Mononuclear cell (primary cell): ENCODE results near the gene AHSP. TPM values are rescaled to one million over a fixed set of nuclear protein-coding genes. Genes with fewer than 3 reads are reported as not detected.
"Not testable (repeated sequence)": the region's sequence is repeated elsewhere in the genome, so short reads cannot be mapped to it uniquely, and the experiment has no call there.

Experiments used
- H3K27me3 ChIP-seq: 2 replicates; pipeline ENCODE4 v1.6.0; 2011; ENCODE audit warnings: low read length, control low read depth; ENCODE audit not compliant: insufficient read depth
- H3K4me1 ChIP-seq: 2 replicates; pipeline ENCODE4 v1.5.1; 2011; ENCODE audit warnings: mild to moderate bottlenecking, low read length, control low read depth; ENCODE audit not compliant: insufficient read depth
- H3K4me3 ChIP-seq: 2 replicates; pipeline ENCODE4 v1.5.1; 2011; ENCODE audit warnings: mild to moderate bottlenecking, low read length, moderate library complexity
- H3K9me3 ChIP-seq: 2 replicates; pipeline ENCODE4 v1.5.1; 2011; ENCODE audit warnings: low read depth, mild to moderate bottlenecking, control low read depth, low read length
- total RNA-seq: library from RNA; depleted of rRNA; stranded (reverse); fragments of >200 nt; gene quantifications from one replicate; pipeline ENCODE4 v1.2.3, GENCODE V29; 2012

Gene AHSP
- total RNA-seq, 1 donor = 0.52 TPM

DNA sequence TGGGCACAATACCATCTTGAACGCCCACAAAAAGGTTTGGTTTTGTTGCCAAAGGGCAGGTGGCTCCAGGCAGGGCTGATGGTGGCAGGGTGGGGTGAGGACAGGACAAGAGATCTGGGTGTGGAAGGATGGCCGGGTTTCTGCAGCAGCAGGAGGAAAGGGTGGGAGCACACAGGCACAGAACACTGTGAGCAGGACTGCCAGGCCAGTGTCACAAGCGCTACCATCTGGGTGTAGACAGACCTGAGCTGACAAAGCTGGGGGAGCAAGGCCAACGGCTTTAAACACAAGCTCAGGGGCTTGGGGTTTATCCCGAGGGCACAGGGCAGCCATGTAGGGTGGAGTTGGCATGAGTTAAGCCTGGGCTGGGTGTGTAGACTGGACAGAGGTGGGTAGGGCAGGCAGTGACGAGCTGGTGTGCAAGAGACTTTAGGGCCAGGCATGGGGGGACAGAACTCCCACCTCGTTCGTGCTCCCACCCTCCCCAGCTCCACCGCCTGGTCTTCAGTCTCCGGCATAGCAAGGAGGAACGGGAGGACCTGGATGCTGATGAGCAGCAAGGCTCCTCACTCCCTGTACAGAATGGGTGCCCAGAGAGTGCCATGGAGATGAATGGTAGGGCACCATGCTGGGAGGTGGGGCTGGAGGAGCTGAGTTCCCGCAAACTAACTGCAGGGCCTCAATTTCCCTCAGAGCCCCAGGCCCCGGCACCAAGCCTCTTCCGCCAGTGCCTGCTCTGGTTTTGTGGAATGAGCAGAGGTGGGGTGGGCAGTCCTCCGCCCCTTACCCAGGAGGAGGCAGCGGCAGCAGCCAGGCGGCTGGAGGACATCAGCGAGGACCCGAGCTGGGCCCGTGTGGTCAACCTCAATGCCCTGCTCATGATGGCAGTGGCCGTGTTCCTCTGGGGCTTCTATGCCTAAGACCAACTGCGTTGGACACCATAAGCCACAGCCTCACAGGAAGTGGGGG lies 37.8 kb upstream of the AHSP start:
- Histone ChIP-seq H3K9me3 (no peaks in the 10 kb centered on the region), H3K27me3 (no peaks in the 10 kb centered on the region), H3K4me3 (no peak overlapping the region), H3K4me1 (peaks cover 20% of the 10 kb centered on the region)

- peaks cover 16% of the 10 kb centered on the region for H3K4me1 ChIP-seq
Observed at GRCh38 chr16:31491778-31492418, 35.8 kb upstream of the AHSP start.

GRCh38 chr16:31493506-31494125 lies 34.1 kb upstream of the AHSP start:
- Histone ChIP-seq H3K4me3 (no peak overlapping the region), H3K27me3 (no peaks in the 10 kb centered on the region), H3K4me1 (no peaks in the 10 kb centered on the region), H3K9me3 (no peaks in the 10 kb centered on the region)

More at GRCh38 chr16:31491778-31492418, 35.8 kb upstream of the AHSP start:
- H3K27me3 ChIP-seq = no peaks in the 10 kb centered on the region
- H3K4me3 ChIP-seq = no peak overlapping the region
- H3K9me3 ChIP-seq = no peaks in the 10 kb centered on the region

DNA sequence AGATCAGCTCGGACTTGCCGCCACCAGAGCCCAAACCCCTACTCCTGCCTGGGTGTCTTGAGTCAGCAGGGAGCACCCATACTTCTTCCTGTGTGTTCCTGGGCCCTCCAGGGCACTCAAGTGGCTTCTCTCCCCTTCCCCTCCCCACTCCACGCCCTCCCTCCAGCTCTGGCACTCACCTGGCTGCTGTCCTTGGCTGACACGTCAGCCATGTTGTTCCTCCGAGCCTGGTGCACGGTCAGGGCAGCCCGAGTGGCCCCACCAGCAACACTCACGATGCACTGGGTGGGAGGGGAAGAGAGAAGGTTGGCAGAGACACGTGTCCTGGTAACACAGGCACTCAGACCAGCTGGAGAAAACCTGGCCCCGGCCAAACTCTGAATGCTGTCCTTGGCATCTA lies 31.0 kb upstream of the AHSP start:
- Histone ChIP-seq H3K4me1 (no peaks in the 10 kb centered on the region), H3K9me3 (no peaks in the 10 kb centered on the region), H3K27me3 (no peaks in the 10 kb centered on the region), H3K4me3 (no peak overlapping the region)

- H3K4me1 ChIP-seq = no peaks in the 10 kb centered on the region
- H3K4me3 ChIP-seq = no peak overlapping the region
- no peaks in the 10 kb centered on the region for H3K27me3 ChIP-seq
- H3K9me3 ChIP-seq = no peaks in the 10 kb centered on the region
Observed at GRCh38 chr16:31498493-31498892, 29.2 kb upstream of the AHSP start.

GRCh38 chr16:31499928-31500327 lies 27.8 kb upstream of the AHSP start:
- Histone ChIP-seq H3K4me1 (no peaks in the 10 kb centered on the region), H3K9me3 (no peaks in the 10 kb centered on the region), H3K27me3 (no peaks in the 10 kb centered on the region), H3K4me3 (no peak overlapping the region)

DNA sequence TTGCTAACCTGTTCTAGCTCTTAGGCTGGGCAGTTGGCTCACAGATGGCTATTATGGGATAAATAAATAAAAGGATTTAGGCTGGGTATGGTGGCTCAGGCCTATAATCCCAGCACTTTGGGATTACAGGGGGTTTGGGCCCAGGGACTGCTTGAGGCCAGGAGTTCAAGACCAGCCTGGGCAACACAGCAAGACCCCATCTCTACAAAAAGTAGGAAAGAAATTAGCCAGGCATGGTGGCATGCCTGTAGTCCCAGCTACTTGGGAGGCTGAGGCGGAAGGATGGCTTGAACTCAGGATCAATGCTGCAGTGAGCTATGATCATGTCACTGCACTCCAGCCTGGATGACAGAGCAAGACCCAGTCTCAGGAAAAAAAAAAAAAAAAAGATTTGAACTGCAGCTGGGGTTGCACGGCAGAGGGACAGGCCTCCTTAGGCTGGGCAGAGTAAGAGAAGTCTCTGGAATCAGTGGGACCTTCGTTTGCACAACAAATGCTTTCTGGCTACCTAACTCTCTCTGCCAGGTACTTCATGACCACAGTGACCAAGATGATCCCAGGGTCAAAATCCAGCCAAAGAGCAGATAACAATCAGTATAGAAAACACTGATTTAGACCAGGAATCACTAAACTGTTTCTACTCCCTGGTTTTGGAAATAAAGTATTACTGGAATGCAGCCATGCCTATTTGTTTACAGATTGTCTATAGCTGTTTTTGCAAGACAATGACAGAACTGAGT lies 26.3 kb upstream of the AHSP start:
- H3K27me3 ChIP-seq = no peaks in the 10 kb centered on the region
- H3K4me3 ChIP-seq = no peak overlapping the region
- H3K9me3 ChIP-seq = no peaks in the 10 kb centered on the region
- H3K4me1 ChIP-seq = peaks cover 11% of the 10 kb centered on the region

DNA sequence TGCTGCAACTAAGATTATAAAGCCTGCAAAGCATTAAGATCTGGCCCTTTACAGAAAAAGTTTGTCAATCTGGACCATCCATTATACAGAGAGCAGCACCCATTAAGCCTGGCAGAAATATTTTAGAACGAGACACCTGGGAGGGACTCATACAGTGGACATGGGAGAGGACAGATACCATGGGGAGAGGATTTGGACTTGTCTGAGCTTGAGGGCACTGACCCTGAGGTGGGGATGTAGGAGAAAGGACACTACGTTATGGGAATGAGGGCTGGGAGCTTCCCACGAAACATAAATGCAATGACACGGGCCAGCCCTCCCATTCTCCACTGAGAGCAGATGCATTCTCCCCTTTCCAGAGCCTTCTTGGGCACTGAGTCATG lies 25.7 kb upstream of the AHSP start:
- no peak overlapping the region for H3K4me3 ChIP-seq
- no peaks in the 10 kb centered on the region for H3K27me3 ChIP-seq
- no peaks in the 10 kb centered on the region for H3K9me3 ChIP-seq
- peaks cover 17% of the 10 kb centered on the region for H3K4me1 ChIP-seq

GRCh38 chr16:31502981-31503380 lies 24.7 kb upstream of the AHSP start:
- peaks cover 25% of the 10 kb centered on the region for H3K4me1 ChIP-seq
- H3K4me3 ChIP-seq = no peak overlapping the region
- H3K27me3 ChIP-seq = no peaks in the 10 kb centered on the region
- H3K9me3 ChIP-seq = no peaks in the 10 kb centered on the region

DNA sequence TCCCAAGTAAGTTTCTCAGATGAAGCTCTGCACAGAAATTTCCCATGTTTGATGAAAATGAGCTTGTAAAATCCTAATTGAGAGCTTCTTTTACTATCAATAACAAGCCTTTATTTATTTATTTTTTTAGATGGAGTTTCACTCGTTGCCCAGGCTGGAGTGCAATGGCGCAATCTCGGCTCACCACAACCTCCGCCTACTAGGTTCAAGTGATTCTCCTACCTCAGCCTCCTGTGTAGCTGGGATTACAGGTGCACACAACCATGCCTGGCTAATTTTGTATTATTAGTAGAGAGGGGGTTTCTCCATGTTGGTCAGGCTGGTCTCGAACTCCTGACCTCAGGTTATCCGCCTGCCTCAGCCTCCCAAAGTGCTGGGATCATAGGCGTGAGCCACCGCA lies 24.1 kb upstream of the AHSP start:
- H3K27me3 ChIP-seq, H3K4me3 ChIP-seq, H3K9me3 ChIP-seq: not testable (repeated sequence)
- peaks cover 26% of the 10 kb centered on the region for H3K4me1 ChIP-seq

DNA sequence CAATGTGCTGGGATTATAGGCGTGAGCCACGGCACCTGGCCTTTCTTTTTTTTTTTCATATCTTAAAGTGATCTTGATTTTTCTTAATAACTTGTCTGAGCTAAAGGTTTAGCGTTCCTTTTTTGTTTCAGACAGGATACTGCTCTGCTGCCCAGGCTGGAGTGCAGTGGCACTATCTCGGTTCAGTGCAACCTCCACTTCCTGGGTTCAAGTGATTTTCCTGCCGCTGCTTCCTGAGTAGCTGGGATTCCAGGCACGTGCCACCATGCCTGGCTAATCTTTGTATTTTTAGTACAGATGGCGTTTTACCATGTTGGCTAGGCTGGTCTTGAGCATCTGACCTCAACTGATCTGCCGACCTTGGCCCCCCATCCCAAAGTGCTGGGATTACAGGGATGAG lies 23.5 kb upstream of the AHSP start:
- Histone ChIP-seq H3K4me3 (no peak overlapping the region), H3K9me3 (no peaks in the 10 kb centered on the region), H3K27me3 (no peaks in the 10 kb centered on the region), H3K4me1 (peaks cover 32% of the 10 kb centered on the region)

- H3K4me3 ChIP-seq = no peak overlapping the region
- no peaks in the 10 kb centered on the region for H3K9me3 ChIP-seq
- peaks cover 37% of the 10 kb centered on the region for H3K4me1 ChIP-seq
- H3K27me3 ChIP-seq = no peaks in the 10 kb centered on the region
Observed at GRCh38 chr16:31505483-31505882, 22.2 kb upstream of the AHSP start.

DNA sequence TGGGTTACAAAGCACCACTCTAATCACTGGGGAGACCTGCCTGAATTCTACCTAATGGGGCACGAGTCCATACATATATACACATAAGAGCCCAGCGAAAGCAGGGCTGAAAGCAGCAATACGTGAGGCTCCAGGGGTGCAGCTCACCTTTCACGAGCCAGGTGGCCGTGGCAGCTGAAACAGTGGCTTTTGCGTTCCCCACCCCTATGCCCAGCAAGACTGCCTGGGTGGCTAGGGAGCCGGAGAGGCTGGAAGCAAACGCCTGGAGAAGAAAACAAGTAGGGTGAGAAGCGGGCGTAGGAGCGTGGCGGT lies 20.1 kb upstream of the AHSP start:
- Histone ChIP-seq H3K4me3 (peak overlapping the region; percentile 84), H3K4me1 (peaks cover 37% of the 10 kb centered on the region), H3K9me3 (no peaks in the 10 kb centered on the region), H3K27me3 (no peaks in the 10 kb centered on the region)

DNA sequence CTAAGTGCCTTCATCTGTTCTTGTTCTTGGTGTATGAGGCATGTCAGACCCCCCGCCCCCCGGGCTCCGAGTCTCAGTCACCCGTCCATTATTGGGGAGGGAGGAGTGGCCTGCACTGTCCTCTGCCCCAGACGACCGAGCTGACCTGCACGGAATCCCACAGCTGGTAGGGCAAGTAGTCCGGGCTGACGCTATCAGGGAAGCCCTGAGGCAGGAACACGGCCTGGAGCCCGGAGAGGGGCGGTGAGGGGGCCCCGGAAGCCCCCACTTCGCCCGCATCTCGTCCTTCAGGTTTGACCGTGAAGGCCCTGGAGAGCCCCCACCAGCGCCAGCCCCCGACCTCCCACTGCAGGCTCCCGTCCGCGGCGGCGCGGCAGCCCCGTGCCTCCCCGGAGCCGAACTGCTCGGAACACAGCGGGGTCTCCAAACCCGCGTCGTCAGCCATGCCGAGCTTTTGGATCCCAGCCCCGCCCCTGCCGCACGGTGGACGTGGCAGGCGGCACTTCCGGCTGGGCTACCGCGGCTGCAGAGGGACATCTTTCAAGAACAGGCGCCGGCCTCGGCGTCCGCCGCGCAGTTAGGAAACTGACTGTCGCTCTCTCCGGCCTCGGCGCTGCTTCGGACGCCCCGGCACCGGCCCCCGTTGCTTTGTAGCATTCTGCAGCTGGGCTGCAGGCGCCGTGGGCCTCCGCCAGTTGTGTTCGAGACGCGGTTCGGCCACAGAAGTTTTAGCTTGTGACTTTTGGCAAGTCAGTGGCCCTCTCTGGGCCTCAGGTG lies 19.6 kb upstream of the AHSP start, which contains the start of gene RUSF1:
RUSF1 (minus strand) TSS at position 463 of the 777 bp plus-strand sequence; CDS start at position 445, 18 bp downstream.
- Histone ChIP-seq H3K4me3 (peak within 1 kb of the TSS; percentile 84), H3K27me3 (no peaks in the 10 kb centered on the region), H3K4me1 (peaks cover 37% of the 10 kb centered on the region), H3K9me3 (no peaks in the 10 kb centered on the region)
